Activated effector memory CD4-positive, alpha-beta T cell treated with anti-CD3 and anti-CD28 coated beads, Interleukin-2, amount 50 U/mL, for 16 hours (primary cell): ENCODE data around the gene TMEM63C.
"Not testable (repeated sequence)": the region's sequence is repeated elsewhere in the genome, so short reads cannot be mapped to it uniquely, and the experiment has no call there.

ENCODE experiments used
- DNase-seq: peaks from one replicate; pipeline ENCODE4 v3.0.0-alpha.2; 2020

The TMEM63C gene

DNA sequence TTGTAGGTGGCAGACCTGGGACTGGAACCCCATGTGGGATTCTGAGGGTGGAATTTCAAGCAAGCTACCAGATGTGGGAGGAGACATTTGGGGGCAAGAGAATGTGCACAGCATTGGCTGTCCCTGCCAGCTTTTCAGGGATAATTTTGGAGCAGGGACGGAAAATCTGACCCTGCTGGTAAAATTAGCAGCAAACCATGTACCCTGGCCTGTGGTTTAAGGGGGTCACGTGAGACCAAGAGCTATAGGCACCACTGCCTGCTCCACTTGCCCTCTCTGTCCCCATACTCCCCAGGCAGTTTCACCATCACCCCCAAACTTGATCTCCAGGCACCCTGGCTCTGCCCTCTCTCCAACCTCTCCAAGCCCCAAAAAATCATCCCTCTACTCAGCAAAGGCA, 26.5 kb upstream of the TMEM63C start:
- no peak for DNase-seq

DNA sequence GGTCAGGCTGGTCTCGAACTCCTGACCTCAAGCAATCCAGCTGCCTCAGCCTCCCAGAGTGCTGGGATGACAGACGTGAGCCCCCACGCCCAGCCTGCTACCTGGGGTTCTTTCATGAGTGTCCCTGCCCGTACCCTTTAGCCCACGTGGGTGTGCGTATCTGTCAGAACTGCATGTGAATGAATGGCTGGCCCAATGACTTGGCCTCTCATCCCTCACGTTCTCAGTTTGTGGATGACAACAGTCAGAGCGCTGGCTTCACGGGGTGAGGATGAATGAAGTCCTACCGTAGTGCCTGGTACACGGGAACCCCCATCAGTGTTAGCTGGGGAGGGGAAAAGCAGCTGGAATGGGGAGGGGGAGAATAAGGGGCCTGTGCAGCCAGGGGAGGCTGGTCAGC, 23.9 kb upstream of the TMEM63C start:
- DNase-seq: no peak

DNA sequence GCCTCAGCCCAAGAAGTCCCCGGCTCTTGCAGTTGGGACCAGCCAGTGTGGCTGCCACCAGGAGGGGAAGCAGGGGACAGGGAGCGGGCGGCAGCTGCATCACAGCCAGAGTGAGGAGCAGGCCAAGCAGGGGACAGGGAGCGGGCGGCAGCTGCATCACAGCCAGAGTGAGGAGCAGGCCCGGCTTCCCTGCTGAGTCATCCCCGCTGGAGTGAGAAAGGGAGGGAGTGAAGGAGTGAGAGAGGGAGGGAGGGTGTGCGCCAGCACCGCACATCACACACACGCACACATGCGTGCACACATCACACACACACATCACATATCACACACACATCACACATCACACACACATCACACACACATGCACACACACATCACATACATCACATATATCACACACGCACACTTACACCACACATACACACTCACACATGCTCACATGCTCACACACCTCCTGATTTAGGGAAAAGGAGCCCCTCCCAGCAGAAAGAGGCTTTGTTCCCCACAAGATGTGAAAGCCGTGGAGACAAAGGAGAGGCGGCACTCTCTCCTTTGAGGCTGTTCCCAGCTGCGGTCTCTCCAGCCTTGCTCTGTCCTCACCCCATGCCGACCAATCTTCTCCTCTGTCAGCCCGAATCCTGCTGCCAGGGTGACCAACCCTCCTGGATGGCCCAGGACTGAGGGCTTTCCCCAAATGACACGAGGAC, 23.3 kb upstream of the TMEM63C start:
- no peak for DNase-seq

DNA sequence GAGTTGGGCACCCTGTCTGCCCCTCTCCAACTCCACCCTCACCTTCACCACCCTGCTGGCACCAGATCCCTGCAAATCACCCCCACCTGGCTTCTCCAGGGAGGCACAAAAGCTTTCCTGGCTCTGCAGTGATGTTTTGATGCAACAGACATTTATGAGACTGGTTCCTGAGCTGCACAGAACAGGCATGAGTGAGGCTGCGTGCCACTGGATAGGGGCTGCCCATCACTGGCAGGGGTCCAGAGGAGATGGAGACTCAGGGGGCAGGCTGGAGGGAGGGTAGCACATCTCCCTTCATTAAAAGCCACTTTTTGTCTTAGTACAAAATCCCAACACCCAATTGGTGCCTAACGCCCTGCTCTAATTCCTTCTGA, 22.7 kb upstream of the TMEM63C start:
- no peak for DNase-seq

DNA sequence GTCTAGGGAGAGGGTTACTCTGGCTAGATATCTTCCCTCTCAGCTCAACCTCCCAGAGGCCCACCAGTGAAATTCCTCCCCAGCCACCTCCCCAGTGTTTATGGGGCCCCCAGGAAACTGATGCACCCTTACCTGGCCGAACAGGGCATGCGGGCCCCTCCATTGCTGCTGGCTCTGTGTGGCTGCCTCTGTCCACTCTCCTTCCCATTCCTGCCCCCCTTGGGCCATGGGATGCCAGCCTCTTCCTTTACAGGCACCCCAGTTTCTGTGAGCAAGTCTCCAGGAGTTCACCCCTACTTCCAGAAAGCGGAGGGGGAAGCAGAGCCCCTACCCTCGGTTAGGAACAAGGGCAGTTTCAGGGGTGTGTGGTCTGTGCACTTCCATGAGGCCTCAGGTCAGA, 20.6 kb upstream of the TMEM63C start:
- no peak for DNase-seq

DNA sequence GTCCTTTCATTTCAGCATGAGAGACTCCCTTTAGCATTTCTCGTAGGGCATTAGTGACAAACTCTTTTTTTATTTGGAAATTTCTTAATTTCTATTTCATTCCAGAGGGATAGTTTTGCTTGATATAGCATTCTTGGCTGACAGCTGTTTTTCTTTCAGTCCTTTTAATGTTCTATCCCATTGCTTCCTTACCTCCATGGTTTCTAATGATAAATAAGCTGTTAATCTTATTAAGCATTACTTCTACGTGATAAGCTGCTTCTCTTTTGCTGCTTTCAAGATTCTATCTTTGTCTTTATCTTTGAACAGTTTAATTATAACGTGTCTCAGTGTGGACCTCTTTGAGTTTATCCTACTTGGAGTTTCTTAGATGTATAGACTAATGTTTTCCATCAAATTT, 11.6 kb upstream of the TMEM63C start:
- DNase-seq: no peak

DNA sequence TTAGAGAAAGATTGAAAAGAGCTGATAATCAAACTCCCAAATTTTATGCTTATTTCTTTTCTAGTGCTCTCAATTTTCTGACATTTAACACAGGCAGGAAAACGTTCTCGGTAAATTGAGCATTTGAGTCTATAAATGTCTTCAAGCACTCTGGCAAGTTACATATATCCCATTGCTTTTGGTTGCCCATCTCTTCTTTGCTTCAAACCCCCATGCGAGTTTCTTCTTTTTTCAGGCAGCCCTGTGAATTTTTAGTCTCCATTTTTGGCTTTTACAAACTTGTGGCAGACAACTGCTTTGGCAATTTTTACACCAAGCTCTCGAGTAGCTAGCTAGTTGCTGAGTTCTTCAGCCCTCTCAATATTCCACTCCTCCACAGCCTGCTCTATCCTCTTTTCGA, 8.7 kb upstream of the TMEM63C start:
- no peak for DNase-seq

DNA sequence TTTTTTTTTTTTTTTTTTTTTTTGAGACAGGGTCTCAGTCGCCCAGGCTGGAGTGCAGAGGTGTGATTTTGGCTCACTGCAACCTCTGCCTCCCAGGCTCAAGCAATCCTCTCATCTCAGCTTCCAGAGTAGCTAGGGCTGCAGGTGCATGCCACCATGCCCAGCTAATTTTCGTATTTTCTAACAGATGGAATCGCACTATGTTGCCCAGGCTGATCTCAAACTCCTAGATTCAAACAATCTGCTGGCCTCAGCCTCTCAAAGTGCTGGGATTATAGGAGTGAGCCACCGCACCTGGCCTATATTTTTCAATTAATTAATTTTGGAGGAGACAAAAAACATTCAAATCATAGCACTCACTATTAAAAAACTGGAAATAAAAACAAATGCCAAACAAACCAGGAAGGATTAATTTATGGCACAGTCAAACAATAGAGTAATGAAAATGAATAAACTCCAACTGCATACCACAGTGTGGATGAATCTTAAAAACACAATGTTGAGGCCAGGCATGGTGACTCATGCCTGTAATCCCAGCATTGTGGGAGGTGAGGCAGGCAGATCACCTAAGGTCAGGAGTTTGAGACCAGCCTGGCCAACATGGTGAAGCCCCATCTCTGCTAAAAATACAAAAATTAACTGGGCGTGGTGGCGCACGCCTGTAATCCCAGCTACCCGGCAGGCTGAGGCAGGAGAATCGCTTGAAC, 7.5 kb upstream of the TMEM63C start:
- not testable (repeated sequence) for DNase-seq

DNA sequence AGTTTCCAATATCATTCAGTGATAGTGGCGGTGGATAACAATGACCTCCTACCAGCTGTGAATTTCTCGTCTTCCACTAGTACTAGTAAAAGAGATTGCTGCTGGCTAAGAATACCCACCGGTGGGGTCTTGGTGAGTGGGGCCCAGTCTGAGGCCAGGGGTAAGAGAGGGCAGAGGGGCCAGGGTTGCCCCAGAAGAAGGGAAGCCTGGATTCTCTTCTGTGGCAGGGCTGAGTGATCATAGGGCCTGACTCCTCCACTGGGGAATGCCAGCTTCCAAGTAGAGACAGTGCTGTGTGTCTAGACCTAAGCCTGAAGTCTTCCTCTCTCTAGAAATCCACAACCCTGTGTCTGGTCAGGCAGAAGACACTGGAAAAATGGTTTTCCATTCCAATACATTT, 5.8 kb upstream of the TMEM63C start:
- no peak for DNase-seq

DNA sequence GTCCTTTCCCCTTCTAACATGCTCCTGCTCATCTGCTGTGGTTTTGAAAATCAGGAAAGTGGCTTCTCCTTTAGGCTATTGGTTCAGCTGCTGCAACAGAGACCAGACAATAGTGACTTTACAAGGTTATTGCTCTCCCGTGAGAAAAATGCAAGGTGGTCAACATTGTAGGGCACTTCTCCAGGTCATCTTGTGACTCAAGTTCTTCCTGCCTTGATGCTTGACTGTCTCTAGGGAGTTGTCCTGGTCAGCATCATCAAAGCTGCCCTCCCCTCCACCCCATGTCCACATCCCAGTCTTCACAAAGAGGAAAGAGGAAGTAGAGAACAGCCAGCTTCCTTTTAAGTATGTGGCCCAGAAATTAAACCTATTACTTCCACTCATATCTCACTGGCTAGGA, 3.9 kb upstream of the TMEM63C start:
- DNase-seq: no peak

DNA sequence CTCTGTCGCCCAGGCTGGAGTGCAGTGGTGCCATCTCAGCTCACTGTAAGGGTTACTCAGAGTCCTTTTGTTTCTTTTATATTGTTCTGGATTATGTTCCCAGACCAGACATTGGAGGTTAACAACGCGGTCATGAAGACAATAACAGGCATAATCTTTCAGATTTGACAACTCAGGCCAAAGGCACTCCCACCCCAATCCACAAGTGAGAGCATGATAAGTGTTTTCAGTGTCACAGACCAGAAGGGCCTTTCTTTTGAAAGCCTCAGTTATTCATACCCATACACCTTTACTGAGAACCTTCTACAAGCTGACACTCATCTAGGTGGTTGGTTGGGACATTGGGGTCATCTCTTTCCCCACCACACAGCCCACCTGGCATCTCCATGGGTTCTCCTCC, 2.9 kb upstream of the TMEM63C start:
- DNase-seq: no peak

DNA sequence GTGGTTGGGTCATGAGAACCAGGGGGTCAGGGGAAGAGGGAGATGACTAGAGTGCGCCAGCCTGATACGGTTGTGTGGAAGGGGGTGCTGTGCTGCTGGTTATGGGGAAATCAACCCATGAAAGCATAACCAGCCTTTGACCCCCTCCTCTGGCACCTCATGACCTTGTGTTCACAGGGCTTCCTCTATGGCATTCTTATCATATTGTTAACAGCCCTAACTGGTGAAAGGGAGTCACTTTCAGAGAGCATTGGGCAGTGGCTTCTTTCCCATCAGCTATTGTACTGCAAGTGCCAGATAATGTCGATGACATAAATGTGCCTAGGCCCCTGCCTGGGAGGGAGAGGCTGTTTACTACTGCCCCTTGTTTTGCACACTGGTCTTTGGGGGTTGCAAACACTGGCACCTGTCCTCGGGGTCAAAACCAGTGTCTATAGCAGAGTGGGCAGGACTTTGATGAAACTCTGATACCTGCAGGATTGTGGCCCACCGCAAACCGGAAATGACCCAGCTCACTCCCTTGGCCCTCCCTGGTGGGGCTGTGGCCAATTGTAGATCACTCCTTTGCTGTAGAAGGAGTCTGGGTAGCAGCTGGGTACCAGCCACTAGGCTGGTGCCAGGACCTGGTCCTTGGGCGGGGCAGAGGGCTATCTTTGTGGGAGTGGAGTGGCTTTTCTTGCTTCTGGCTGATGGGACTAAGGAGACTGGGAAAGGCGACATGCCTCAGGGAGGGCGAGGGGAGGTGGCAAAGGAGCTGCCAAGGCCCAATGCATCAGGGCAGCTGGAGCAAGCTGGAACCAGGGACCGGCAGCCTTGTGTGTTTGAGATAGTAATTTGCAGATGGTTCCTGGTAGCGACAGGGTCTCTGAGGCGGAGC, 634 bp upstream of the TMEM63C start:
- no peak for DNase-seq

DNA sequence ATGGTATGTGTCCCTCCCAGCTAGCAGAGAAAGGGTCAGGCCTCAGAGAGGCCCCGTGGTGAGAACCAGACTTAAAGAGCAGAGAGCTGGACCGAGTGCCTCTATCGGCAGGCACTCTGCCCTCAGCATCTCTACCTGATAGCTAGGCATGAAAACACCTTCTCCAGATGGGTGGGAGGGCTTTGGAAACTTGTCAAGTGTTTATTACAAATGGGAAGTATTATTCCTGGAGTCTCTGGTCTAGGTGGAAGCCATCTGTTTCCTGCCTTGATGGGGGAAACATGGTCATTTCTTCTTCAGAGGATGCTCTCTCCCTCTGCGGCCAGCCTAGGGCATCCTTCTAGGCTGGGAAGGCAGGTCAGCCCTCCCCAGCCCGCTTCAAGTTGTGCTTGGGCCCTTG, 2.3 kb downstream of the TMEM63C start:
- DNase-seq: no peak

DNA sequence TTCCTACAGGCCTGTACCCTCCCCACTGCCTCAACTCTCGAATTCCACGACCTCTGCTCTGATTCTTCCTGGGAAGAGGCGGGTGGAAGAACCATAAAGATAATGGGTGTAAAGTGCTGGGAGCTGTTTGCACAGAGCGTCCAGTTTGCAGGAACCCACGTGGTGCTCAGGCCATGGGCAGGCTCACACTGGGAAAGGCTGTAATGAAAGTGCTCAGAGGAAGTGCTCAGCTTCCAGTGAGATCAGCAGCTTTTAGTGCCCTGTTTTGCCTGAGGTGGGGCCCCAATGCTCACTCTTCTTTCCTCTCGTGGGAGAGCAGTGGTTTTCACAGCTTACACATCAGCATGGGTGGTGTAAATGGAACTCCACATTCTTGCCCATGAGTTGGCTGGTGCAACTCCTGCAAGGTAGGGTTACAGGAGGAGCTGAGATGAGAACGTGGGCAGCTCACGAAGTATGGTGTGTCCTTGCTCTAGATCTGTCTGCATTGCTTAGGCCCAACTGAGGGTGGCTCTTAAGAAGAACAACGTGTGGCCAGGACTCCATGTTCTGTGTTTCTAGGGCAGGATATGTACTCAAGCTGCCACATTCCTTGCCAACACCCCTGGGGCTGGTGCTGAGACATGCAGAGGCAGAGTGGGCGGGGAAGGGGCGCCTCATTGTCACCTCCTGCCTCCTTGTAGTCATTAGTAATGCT, 2.9 kb downstream of the TMEM63C start:
- DNase-seq: no peak

DNA sequence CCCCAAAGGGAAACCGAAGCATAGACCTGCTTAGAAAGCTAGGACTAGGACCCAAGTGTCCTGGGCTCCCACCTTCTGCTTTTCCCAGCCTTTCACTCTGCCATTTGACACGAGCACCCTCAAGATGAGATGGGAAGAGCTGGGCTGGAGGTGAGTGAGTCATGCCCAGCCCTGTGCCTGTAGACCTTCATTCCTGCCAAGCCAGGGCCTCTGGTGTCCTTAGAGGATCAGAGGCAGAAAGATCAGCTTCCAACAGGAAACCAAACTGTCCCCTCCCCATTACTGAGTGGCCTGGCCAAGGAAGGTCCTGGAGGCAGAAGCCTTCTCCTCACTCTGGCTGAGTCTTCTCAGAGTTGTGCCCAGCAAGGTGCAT, 3.5 kb downstream of the TMEM63C start:
- DNase-seq: no peak

DNA sequence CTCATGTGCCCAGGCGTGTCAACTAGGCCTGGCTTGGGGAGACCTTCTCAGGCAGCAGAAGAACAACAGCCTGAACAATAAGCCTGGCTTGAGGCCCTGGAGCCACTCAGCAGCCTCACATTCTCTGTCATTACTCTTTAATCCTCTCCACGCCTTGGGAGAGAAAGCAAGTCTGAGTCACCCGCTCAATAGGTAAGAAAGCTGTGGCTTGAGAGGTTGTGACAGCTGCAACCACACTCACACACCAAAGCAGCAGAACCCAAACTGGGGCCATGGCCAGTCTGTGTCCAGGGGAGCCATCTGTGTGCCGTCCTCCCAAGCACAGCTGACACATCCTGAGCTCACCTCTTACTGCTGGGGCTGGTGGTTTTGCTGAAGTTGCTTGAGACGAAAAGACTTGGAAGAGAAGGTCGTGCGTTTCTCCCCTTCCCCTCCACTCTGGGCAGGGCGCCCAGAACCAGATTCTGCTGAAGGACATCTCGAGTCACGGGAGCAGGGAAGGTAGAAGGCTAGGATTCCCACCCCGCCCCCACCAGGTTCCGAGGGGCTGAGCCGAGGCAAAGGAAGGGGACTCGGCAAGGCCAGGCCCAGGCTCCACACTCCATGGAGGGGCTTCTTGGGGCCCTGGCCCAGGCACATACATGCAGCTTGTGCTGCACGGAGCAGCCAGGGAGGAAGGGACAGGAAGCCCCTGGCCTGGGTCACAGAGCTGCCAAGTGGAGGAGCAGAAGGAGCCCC, 5.5 kb downstream of the TMEM63C start:
- DNase-seq: no peak

DNA sequence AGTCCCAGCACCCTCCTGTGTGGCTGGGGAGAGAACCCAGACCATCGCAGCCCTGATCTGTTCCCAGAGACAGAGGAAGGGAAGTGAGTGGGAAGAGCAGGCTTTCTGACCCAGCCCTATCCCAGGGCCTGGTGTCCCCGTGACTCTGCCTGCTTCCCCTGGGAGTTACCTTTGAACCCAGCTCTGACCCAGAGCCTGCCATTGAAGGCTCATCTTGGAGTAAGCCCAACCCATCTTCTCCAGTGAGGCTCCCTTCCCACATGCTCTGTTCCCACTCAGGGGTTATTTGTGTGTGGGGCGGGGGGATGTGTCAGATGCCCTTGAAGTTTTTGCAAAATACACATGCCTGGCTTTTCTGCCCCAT, 6.0 kb downstream of the TMEM63C start:
- DNase-seq: no peak

DNA sequence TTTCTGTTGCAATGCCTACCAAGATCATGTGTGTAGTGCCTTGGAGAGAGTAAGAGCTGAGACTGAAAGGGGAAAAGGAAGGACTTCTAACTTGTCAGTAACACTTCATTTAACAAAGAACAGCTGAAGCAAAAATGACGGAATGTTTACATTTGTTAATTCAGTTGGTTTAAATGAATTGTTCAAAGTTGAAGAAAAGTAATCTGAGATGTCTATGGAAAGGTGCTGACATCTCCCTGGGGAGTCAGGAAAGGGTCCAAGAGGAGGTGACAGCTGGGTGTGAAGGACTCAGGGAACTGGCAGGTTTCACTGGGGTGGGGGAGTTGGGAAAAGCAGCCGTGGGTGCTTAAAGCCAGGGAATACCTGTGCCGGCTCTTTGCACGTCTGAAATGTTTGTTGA, 7.9 kb downstream of the TMEM63C start:
- DNase-seq: no peak

DNA sequence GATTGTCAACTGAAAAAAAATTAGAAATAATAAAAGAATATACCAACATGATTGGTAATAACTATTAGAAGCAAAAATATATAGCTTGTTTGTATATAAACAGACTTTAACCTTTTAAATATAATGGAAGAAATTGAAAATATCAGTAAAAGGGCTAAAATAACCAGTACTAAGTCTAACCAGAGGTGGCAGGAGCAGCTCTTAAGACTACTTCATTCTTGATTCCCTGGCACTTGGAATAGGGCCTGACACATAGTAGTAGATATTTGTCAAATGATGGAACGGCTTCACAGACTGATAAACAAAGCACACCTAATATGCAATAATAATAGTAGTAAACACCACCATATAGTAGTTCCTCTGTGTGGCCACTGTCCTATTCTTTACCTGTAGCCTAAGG, 9.4 kb downstream of the TMEM63C start:
- DNase-seq: no peak

DNA sequence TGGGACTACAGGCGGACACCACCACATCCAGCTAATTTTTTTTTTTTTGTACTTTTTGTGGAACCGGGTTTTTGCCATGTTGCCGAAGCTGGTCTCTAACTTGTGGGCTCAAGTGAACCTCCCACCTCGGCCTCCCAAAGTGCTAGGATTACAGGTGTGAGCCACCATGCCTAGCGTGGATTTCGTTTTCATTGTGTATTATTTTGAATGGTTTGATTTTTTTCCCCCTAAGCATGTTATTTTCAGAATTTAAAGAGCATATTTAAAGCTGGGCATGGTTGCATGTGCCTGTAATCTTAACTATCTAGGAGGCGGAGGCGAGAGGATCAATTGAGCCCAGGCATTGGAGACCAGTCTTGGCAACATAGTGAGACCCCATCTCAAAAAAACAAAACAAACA, 13.1 kb downstream of the TMEM63C start:
- peak; percentile 3 for DNase-seq

DNA sequence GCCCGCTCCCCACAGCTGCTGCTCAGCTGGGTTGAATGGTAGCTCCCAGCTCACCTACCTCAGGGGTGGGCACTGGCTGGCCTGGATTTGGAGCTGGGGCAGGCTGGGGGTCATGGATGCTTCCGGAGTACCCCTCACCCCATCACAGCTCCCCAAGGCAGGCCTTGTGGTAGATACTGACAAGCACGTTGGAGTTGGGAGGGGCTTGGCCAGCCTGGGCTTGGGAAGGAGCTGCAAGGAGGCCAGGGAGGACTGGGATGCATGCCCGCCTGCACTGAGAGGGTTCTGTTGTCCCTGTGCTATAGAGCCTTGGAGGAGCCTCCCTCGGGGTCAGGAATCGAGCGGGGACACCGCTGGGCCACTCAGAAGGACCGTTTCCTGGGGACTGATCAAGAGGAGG, 14.2 kb downstream of the TMEM63C start:
- peak; percentile 47 for DNase-seq

DNA sequence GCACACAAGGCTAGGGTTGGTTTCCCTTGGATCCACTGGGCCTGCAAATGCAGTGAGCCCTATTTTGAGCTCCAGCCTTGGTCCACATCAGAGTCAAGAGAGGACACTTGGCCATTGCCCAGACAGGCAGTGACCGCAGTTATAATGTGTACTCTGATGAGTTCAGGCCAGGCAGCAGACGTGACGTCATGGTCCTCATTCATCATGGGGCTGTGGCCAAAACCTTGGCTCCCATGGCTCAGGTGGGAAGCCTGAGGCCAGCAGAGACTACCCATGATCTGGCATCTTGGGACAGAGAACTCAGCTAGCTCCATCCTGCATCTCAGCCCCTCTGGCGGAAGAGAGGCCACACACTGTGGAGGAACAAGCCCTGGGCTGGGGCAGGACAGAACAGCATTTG, 16.4 kb downstream of the TMEM63C start:
- DNase-seq: no peak

DNA sequence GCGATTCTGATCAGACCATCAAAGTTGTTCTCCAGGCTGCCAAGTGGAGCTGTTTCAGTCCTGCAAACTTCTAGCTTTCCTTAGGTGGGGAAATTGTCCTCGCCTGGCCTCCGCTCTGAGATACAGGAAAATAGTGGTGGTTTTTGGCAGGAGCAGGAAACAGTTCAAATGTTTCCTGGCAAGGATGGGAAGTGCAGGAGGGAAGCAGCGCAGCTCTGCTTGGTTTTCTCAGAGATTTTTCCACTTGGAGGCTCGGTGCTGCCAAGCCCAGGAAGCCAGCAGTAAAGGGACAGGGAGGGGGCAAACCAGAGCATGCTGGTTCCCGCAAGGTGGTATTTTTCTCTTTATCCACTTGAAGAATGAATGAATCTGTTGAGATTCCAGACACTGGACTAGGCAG, 17.0 kb downstream of the TMEM63C start:
- DNase-seq: no peak
